HPDE6-E6E7 (cell line): Measurements from ENCODE around the gene FEN1.

Experiments used
- DNase-seq: peaks from one replicate; pipeline ENCODE4 v3.0.0; 2011; ENCODE audit warnings: missing footprints; ENCODE audit errors: extremely low spot score

Gene FEN1

GRCh38 chr11:61756452-61757212, 36.1 kb upstream of the FEN1 start:
- DNase-seq: no peak

- no peak for DNase-seq
Measured at GRCh38 chr11:61757213-61757862, 35.4 kb upstream of the FEN1 start.

GRCh38 chr11:61760946-61761345, 31.8 kb upstream of the FEN1 start:
- DNase-seq: no peak

- no peak for DNase-seq
Measured at GRCh38 chr11:61761440-61762222, 31.1 kb upstream of the FEN1 start.

GRCh38 chr11:61762223-61762615, 30.5 kb upstream of the FEN1 start:
- DNase-seq: no peak

- no peak for DNase-seq
Measured at GRCh38 chr11:61762798-61763197, 29.9 kb upstream of the FEN1 start.

GRCh38 chr11:61763930-61764605, 28.6 kb upstream of the FEN1 start:
- DNase-seq: no peak

GRCh38 chr11:61764606-61765260, 28.0 kb upstream of the FEN1 start:
- no peak for DNase-seq

GRCh38 chr11:61765550-61766253, 27.0 kb upstream of the FEN1 start:
- DNase-seq: no peak

- no peak for DNase-seq
Measured at GRCh38 chr11:61766353-61766841, 26.3 kb upstream of the FEN1 start.

GRCh38 chr11:61768376-61769076, 24.2 kb upstream of the FEN1 start:
- no peak for DNase-seq

- no peak for DNase-seq
Measured at GRCh38 chr11:61769169-61769920, 23.4 kb upstream of the FEN1 start.

GRCh38 chr11:61769946-61770683, 22.6 kb upstream of the FEN1 start:
- DNase-seq: no peak

GRCh38 chr11:61771195-61771894, 21.4 kb upstream of the FEN1 start:
- no peak for DNase-seq

- no peak for DNase-seq
Measured at GRCh38 chr11:61771985-61772455, 20.7 kb upstream of the FEN1 start.

- no peak for DNase-seq
Measured at GRCh38 chr11:61773356-61773755, 19.4 kb upstream of the FEN1 start.

GRCh38 chr11:61773809-61774208, 18.9 kb upstream of the FEN1 start:
- DNase-seq: no peak

- DNase-seq: no peak
Measured at GRCh38 chr11:61774411-61774810, 18.3 kb upstream of the FEN1 start.
